Ecto neural progenitor cell (in vitro differentiated cells): Measurements from ENCODE around the gene ALG1.
"Not testable (repeated sequence)": the region's sequence is repeated elsewhere in the genome, so short reads cannot be mapped to it uniquely, and the experiment has no call there.

Source experiments
- DNase-seq: peaks from one replicate; pipeline ENCODE4 v3.0.0-alpha.2; 2018; ENCODE audit warnings: low spot score

The ALG1 gene

GRCh38 chr16:5073279-5073629 is 1.6 kb downstream of the ALG1 start:
- no peak for DNase-seq

- not testable (repeated sequence) for DNase-seq
Observed at GRCh38 chr16:5073771-5074170, 2.1 kb downstream of the ALG1 start.

- DNase-seq: no peak
Observed at GRCh38 chr16:5075637-5076036, 4.0 kb downstream of the ALG1 start.

GRCh38 chr16:5077304-5077703 is 5.7 kb downstream of the ALG1 start:
- DNase-seq: no peak

- no peak for DNase-seq
Observed at GRCh38 chr16:5078626-5079025, 7.0 kb downstream of the ALG1 start.

- DNase-seq: not testable (repeated sequence)
Observed at GRCh38 chr16:5080461-5080860, 8.8 kb downstream of the ALG1 start.

- DNase-seq: not testable (repeated sequence)
Observed at GRCh38 chr16:5080996-5081395, 9.4 kb downstream of the ALG1 start.

- not testable (repeated sequence) for DNase-seq
Observed at GRCh38 chr16:5083646-5084045, 12.0 kb downstream of the ALG1 start.

- not testable (repeated sequence) for DNase-seq
Observed at GRCh38 chr16:5084099-5084731, 12.6 kb downstream of the ALG1 start.

GRCh38 chr16:5084802-5085201 is 13.2 kb downstream of the ALG1 start:
- peak; percentile 71 for DNase-seq

GRCh38 chr16:5085716-5086115 is 14.1 kb downstream of the ALG1 start:
- not testable (repeated sequence) for DNase-seq

- not testable (repeated sequence) for DNase-seq
Observed at GRCh38 chr16:5088086-5088790, 16.6 kb downstream of the ALG1 start.

- not testable (repeated sequence) for DNase-seq
Observed at GRCh38 chr16:5088936-5089335, 17.3 kb downstream of the ALG1 start.

GRCh38 chr16:5089911-5090555 is 18.4 kb downstream of the ALG1 start:
- not testable (repeated sequence) for DNase-seq

- not testable (repeated sequence) for DNase-seq
Observed at GRCh38 chr16:5090592-5090991, 18.9 kb downstream of the ALG1 start.

GRCh38 chr16:5093081-5093480 is 21.4 kb downstream of the ALG1 start:
- not testable (repeated sequence) for DNase-seq

- not testable (repeated sequence) for DNase-seq
Observed at GRCh38 chr16:5093746-5094145, 22.1 kb downstream of the ALG1 start.

GRCh38 chr16:5095145-5095830 is 23.6 kb downstream of the ALG1 start:
- DNase-seq: not testable (repeated sequence)

GRCh38 chr16:5096437-5097060 is 24.9 kb downstream of the ALG1 start:
- not testable (repeated sequence) for DNase-seq

- peak; percentile 68 for DNase-seq
Observed at GRCh38 chr16:5097061-5097469, 25.4 kb downstream of the ALG1 start.

- peak; percentile 98 for DNase-seq
Observed at GRCh38 chr16:5097470-5098220, 26.0 kb downstream of the ALG1 start, which contains the start of gene EEF2KMT. EEF2KMT (minus strand) TSS chr16:5097795; CDS start chr16:5097739, 56 bp downstream.
